Anterior cingulate cortex (tissue), 58 donors: Measurements from ENCODE around the gene PDE8A.
"Not testable (repeated sequence)": the region's sequence is repeated elsewhere in the genome, so short reads cannot be mapped to it uniquely, and the experiment has no call there.

Experiments used
- DNase-seq, 58 donors: peaks; one replicate each; lab custom pipeline; 2025; lab: John Stamatoyannopoulos, UW

PDE8A gene

DNA sequence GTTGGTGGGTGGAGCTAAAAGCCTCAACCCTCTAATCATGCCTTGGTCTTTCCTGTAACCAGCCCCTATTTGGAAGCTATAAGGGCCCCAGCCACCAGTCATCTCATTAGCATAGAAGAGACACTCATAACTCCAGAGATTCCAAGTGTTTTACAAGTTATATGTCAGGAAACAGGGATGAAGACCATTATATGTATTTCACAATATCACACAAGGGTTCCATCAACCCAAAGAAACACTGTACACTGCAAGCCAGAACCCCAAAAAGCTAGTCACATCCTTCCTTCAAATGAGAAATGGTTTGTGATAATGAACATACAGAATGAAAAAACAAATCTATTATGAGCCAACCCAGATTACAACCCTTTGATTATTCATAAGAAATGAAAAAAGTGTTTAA lies 175.7 kb downstream of the PDE8A start:
- DNase-seq: no peak

DNA sequence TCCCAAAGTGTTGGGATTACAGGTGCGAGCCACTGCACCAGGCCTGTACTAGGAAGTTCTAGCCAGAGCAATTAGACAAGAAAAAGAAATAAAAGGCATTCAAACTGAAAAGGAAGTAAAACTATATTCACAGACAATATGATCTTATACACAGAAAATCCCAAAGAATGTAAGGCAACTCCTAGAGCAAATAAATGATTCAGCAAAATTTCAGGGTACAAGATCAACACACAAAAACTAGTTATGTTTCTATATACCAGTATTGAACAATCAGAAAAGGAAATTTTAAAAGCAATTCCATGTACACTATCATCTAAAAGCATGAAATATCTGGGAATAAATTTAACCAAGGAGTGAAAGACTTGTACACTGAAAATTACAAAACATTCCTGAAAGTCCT lies 180.6 kb downstream of the PDE8A start:
- DNase-seq: no peak

DNA sequence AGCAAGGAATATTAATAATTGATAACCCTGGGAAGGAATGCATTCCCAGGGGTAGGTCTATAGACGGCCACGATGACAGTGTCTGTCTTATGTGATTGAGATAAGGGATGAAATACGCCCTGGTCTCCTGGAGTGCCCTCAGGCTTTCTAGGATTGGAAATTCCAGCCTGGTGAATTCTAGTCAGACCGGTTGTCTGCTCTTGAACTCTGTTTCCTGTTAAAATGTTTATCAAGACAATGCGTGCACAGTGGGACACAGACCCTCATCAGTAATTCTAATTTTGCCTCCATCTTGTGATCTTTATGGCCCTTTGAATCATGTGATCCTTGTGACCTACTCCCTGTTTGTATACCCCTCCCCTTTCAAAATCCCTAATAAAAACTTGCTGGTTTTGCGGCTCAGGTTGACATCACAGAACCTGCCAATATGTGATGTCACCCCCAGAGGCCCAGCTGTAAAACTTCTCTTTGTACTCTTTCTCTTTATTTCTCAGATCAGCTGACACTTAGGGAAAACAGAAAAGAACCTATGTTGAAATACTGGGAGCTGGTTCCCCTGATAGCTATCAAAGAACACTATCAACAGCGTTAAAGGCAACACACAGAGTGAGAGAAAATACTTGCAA lies 183.3 kb downstream of the PDE8A start:
- DNase-seq: no peak

DNA sequence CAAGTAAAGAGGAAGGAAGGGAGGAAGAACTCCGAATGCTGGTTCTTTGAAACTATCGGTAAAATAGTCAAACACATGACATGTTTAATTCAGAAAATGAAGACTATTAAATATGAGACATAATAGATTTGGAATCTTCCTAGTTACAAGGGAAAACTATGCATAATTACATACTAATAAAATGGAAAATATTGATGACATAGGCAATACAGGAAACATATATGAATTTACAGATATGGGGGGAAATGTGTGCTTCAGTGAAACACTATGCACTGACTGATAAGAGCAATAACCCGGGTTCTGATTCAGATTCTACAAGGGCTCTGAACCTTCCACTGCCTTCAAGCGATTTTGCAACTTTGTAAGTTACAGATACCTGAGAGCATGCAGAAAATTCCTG lies 185.9 kb downstream of the PDE8A start:
- no peak for DNase-seq

DNA sequence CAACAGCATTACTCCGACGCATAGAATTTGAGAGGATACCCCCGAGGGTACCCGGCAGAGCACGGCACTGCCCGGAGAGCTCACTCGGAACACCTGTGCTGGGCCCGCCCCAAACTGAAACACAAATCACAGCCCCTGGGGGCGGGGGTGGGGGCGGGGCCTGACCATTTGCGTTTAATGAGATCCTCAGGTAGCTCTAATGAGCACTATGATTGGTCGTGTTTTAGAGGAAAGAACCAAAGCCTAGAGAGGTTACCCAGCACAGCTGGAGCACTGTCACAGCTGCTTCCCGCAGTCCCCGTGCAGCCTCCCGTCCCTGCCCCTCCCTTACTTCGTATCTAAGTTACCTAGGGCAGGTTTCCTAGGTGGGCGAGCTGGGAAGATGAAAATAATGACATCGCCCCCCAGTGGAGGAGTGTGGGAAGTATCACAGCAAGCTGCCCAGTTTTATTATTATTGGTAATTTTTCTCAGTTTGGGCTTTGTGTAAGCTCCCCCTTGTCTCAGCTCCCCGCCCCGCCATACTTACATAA lies 187.1 kb downstream of the PDE8A start:
- DNase-seq: peak in 1 of 58 donors; percentile 21

DNA sequence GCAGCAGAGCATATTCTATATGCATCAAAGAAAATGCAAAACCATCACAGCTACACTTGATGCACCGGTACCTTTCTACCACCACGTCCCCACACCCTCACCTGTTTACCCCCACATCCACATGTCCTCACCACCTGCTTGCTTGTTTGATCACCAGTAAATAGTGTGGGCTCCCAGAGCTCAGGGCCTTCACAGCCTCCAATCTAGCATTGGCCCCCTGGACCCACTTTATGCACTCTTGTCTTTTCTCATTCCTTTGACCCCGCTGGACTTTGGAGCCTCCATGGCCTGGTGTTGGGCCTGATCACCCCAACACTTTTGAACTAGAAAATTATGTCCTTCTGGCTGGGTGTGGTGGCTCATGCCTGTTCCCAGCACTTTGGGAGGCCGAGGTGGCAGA lies 190.1 kb downstream of the PDE8A start:
- DNase-seq: no peak

DNA sequence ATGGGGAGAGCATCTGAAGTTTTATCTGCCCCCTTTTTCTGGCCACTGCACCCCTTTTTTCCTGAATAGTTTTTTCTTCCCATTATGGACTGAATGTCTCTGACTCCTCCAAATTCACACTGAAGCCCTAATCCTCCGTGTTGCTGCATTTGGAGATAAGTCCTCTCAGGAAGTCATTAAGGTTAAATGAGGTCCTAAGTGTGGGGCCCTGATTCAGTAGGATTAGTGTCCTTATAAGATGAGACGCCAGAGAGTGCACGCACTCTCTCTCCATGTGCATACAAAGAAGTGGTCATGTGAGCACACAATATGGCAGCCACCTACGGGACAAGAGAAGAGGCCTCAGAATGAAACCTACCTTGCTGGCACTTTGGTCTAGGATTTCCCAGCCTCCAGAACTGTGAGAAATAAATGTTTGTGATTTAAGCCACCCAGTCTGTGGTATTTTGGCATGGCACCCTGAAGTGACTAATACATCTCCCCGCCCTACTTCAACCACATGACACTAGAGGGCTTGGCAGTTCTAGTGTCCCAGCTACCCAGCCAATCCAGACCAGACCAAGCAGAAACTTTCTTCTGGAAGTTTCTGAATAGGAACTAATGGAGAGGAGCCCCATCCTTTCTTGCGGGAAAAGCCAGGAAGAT lies 191.3 kb downstream of the PDE8A start:
- no peak for DNase-seq

DNA sequence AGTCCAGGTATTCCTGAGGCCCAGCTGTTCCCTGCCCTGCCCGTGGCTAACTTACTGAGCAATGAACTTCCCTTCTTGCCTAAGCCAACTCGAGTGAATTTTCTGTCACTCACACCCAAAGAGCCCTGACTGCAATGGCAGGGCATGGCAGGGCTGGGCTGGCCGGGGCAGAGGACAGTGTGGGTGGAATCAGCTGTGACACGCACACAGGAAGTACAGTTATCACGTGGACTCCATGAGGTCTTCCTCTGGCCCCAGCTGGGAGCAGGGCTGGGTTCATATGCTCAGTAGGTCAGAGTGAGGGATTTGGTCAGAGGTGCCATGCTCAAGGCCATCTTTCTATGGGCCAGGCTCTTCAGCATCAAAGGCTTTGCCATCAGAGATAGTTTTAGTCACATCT lies 192.0 kb downstream of the PDE8A start:
- DNase-seq: not testable (repeated sequence)

DNA sequence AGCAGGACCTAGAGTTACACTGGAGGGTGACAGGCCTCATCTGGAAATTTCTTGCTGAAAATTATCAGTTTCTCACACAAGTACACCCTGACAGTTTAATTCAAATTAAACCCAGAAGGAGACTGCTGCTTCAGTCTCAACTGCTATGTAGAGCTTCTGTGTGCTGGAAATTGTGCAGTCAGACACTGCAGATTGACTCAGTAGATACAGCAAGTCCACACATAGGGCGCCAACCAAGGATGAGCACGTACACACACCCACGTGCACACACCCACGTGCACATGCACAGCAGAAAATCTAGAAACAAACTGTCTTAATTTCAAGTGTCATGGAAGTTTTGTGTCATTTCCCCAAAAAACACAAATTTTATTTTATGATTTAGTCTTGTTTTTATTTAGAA lies 192.9 kb downstream of the PDE8A start:
- peak in 3 of 58 donors; percentile 16 to 45 (median 25) for DNase-seq

DNA sequence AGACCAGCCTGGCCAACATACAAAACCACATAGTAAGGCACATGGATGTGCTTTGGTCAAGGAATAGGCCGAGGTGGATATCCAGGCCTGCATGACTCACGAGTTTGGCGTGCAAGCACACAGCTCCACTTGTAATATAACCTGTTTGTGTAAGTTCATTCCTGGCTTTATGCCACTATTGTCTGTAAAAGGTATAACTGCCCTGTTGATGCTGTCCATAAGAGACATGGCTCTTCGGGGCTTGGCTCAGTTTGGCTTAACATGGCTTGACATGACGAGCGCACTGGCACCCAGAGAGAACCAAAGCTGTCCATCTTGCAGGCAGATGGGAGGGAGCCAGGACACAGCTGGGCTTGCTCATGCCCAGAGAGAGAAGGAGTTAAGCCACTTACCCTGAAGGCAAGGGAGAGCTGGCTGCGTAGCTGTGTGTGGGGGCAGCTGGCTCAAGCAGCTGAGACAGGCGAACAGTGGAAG lies 195.4 kb downstream of the PDE8A start:
- peak in 2 of 58 donors; percentile 2 to 9 for DNase-seq

DNA sequence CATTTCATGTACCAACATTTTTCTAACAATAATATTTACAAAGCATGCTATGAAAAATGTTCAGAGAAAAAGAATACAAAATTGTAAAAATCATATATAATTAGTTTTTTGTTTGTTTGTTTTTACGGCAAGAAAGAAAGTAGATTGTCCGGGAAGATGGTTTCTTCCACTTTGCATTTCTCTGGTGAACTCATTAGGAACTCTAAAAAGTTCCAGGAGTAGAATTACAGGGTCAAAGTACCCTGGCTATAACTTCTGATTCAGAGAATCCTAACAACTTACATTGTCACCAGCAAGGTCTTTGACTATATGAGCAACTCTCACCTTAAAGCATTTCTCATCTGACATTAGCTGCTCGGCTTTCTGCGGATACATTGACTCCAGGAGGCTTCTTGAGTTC lies 196.7 kb downstream of the PDE8A start:
- no peak for DNase-seq

DNA sequence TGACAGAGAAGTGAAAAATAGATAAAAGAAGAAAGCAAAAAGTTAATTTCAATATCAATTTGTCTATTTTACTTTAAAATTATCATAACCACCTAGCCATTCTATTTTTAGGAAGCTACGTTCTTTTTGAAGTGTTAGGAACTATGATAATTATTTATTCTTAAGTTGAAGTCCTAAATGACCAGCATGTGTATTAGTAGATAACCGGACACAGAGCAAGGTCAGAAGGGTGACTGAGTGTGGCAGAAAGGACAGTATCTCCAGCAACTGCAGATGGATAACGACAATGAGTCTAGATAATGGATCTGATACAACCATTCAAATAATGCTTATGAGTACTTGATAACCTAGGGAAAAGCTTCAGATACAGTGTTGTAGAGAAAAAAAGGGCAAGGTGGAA lies 198.0 kb downstream of the PDE8A start:
- no peak for DNase-seq

DNA sequence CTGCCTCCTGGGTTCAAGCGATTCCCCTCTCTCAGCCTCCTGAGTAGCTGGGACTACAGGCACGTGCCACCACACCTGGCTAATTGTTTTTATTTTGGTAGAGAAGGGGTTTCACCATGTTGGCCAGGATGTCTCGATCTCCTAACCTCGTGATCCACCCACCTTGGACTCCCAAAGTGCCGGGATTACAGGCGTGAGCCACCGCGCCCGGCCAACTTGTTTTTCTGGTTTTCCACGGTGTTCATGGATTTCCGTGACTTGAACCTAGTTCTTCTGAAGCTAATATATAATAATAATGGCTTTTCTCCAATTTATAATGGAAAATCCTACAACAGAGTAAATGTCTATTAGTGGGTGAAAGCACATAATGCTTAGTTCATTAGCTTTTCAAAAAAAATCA lies 203.7 kb downstream of the PDE8A start:
- not testable (repeated sequence) for DNase-seq

DNA sequence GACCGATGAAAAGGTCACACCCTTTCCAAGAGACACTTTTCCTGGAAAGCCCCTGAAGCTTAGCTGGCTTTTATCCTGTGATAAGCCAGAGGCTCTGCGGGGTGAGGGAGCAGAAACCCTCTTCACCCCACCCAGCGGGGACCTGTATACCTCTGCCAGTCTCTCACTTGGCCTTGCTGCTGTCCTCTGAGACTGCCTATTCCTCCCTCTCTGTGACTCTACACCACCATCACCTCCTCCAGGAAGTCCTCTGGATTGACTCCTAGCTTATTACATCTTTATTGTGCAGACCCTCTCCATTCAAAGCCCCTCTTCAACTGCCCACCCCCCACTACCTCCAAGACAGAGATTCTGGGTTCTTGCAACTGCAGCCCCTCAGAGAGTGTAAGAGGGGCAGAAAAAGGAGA lies 206.5 kb downstream of the PDE8A start:
- not testable (repeated sequence) for DNase-seq
